Mammary epithelial cell (primary cell): ENCODE measurements around the gene ACADS.

Experiments
- EZH2 ChIP-seq: IDR thresholded peaks from 2 replicates; pipeline ENCODE4 v1.6.1; 2012; ENCODE audit warnings: low read length, inconsistent platforms, borderline replicate concordance
- TF ChIP-seq, protein P1 (sequence below), 2 donors: IDR thresholded peaks in 1 of 2; conservative IDR thresholded peaks in 1 of 2; 2 replicates each; pipeline ENCODE4 v1.5.1; 2011 to 2012; ENCODE audit warnings: inconsistent platforms in 2 of 2, low read length in 2 of 2, mild to moderate bottlenecking in 2 of 2, control low read depth in 1 of 2, low read depth in 1 of 2; ENCODE audit not compliant: insufficient read depth in 1 of 2; ENCODE audit errors: extremely low read depth in 1 of 2

DNA sequence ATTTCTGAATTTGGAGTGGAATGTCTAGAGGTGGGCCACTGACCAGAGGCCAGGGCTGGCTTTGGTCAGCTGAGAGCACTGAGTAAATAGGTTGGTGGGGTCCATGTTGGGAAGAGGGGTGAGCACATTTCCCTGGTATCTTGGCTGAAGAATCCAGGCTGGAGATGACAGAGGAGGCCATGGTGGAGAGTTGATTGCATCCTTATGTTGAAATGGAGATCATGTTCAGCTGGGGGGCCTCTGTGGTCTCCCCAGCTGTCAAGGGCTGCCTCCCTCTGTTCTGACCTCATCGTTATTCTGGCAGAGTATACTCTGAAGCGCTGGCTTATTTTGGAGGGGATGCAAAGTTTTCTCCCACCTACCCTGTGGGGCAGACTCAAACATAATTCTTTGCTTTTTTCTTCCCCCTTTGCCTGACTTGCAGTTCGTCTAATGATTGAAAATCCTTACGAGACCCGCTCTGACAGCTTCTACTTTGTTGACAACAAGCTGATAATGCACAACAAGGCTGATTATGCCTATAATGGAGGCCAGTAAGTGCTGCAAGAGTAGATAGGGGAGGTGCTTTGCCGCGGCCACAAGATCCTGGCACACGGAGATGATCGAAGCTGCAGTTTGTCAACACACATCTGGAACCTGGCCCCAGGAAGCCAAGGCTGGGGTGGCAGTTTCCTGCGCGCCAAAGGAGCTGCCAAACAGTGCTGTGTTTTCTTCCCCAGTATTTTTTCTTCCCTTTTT is 6.0 kb upstream of the ACADS start:
- TF ChIP-seq, protein P1, sequence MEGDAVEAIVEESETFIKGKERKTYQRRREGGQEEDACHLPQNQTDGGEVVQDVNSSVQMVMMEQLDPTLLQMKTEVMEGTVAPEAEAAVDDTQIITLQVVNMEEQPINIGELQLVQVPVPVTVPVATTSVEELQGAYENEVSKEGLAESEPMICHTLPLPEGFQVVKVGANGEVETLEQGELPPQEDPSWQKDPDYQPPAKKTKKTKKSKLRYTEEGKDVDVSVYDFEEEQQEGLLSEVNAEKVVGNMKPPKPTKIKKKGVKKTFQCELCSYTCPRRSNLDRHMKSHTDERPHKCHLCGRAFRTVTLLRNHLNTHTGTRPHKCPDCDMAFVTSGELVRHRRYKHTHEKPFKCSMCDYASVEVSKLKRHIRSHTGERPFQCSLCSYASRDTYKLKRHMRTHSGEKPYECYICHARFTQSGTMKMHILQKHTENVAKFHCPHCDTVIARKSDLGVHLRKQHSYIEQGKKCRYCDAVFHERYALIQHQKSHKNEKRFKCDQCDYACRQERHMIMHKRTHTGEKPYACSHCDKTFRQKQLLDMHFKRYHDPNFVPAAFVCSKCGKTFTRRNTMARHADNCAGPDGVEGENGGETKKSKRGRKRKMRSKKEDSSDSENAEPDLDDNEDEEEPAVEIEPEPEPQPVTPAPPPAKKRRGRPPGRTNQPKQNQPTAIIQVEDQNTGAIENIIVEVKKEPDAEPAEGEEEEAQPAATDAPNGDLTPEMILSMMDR (conservative IDR thresholded peaks at IDR 0.05 in 1 of 2, IDR thresholded peaks at IDR 0.05 in 1 of 2; ENCODE audit: extremely low read depth in 1 of 2, insufficient read depth in 1 of 2, low read depth in 1 of 2, low read length in 2 of 2): no peak
- TF ChIP-seq EZH2: no peak
